ENCODE data around the gene PLLP.
A peak's percentile ranks its signal among the peaks of the same experiment; 100 is the strongest.
"Not testable (repeated sequence)": the region's sequence is repeated elsewhere in the genome, so short reads cannot be mapped to it uniquely, and the experiment has no call there.

PLLP gene

DNA sequence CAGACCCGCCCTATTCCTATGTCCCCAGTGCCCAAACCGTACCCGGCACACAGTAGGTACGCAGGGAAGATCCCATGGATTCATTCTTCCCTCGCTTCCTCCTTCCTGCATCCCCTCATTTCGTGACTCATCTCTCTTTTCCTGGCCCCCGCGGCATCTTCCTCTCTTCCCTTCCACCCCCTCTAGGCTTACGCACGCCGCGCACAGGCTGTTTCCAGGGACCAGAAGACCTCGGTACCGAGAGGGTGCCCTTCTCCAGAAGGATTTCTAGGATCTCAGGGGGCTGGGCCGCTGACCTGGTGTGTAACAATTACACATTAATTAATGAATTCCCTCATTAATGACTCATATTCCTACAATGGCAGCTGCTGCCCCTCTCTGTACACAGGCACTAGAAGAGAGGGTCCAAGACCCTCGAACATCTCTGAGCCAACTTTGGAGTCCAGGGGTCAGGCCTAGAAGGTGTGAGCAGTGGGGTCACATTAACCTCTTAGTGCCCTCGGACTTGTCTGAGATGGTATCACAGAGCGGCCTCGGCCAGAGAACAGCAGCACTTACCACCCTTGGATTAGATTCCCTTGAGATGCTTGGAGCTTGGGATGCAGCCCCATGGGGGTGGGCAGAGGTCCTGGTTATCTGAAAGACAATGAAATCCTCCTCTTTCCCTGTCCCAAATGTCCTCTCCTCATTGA lies 16.8 kb upstream of the PLLP start:
- DNase-seq, result no peak

DNA sequence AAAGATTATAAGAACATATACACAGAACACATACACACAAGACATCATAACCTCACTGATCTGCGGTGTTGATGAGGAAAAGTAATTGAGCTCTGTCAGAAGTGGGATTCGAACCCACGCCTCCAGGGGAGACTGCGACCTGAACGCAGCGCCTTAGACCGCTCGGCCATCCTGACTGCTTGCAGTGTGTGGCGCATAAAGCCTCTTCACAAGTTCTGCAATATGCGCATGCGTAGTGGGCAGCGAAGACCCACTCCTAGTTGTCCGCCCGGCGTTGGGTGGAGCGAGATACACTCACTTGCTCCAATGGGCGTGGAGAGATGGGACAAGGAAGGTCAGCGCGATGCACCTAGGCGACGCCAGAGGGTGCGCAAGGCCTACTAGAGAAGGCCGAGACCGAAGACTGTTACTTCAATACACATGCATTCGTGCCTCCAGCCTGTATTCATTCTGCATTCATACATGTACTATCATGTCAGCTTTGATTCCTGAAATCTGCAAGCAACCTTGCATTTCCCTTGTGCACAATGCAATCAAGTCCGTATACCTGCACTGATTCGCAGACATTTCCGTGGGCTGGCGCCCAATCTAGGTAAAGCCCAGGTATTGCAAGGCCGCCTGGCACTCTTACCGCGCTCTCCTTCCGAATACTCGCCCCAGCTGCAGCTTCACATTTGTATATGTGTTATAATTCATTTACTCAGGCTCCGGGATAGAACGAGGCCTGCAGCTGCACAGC lies 16.1 kb upstream of the PLLP start:
- peak; percentile 87 for DNase-seq

DNA sequence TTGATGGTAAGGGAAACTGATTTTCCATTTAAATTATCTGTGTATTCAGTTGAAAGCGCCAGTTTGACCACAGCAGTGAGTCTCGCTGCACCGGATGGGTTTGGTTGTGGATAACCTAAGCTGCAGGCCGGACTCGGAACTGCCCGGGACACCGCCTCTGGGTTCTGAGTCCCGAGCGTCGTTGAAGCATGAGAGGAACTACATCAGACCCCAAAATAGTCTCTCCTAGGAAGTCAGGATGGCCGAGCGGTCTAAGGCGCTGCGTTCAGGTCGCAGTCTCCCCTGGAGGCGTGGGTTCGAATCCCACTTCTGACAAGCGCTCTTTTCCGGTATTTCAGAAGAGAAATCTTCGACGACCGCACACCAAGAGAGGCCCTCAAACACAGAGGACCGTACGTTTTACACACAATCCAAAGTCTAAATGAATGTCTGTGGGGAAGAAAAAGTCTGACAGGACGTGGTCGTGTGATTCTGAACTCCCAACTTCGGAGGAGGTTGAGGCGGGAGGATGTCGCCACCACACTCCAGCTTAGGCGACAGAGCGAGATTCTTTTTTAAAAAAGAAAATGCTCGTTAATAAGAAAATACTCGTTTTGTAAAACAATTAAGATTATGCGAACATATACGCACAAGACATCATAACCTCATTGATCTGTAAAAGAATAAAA lies 15.4 kb upstream of the PLLP start:
- DNase-seq, result peak; percentile 41

DNA sequence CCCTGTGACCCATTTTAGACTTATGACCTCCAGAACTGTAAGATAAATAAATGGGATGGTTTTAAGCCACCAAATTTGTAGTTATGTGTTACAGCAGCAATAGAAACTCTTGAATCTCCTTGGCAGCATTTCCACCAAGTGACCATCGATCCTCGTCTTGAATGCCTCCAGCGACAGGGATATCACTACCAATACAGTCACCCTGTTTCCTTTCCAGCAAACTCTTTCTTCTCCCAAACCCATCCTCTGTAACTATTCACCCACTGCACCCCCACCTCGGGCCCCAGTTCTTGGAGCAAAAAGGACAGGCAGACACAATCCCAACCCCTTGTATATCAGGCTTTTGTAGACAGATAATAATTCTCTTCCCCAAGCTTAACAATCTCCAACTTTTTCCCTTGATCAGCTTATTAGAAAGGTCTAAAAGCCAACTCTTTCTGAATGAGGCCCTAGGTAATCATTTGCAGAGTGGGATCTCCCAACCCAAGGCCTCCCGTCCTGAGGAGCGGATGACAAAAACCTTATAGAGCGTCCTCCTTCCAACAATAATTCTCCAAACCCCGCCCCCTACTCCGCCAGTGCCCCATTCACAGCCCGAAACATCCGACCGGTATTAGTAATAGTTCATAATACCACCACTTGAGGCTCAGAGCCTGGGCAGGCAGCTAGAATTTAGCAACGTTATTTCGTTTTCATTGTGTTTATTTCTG lies 14.7 kb upstream of the PLLP start:
- DNase-seq, result no peak

DNA sequence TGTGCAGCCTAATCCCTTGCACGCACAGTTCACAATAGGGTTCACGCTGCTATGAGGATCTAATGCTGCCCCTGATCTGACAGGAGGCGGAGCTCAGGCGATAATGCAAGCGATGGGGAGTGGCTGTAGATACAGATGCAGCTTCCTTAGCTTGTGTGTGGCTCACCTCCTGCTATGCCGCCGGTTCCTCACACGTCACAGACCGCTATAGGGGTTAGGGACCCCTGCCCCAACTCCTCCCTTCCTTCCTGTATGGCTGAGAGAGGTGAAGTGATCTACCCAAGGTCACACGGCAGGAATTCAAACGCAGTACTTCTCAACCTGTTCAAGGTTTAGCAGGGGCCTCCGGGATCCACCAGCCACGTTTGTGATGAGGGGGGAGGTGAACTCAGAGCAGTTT lies 13.4 kb upstream of the PLLP start:
- no peak for DNase-seq

DNA sequence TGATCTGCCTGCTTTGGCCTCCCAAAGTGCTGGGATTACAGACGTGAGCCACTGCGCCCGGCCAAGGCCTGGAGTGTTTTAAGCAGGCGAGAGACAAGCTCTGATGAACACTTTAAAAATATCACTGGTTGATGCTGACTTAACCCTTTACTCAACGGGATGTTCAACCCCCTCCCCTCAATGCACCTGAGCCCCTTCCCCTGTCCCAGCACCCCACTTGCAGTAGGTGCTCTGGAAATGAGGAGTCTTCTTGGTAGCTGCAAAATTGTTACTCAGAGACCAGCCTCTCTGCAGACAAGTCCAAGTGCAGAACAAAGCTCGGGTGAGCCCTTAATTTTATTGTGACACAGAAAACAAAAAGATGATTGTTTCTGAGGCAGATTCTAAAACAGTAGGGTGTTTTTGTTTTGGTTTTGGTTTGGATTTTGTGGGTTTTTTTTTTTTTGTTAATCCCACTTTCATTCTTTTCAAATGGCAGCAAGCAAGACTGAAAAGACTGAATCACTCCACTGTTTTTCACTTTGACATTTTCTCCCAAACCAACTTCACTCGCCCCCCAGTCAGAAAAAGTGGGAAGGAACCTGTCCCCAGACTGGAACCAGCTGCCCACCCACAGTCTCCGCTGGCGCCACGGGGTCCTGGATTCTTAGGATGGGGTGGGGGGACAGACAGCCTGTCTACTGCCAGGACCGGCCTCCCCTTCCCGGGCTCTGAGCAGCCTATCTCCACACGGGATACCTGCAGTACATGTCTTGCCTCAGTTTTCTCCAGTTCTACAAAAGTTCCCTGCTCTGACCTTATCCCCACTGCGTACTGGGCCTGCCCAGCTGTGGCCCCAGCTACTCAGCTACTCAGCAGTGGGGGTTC lies 5.2 kb upstream of the PLLP start:
- no peak for DNase-seq

DNA sequence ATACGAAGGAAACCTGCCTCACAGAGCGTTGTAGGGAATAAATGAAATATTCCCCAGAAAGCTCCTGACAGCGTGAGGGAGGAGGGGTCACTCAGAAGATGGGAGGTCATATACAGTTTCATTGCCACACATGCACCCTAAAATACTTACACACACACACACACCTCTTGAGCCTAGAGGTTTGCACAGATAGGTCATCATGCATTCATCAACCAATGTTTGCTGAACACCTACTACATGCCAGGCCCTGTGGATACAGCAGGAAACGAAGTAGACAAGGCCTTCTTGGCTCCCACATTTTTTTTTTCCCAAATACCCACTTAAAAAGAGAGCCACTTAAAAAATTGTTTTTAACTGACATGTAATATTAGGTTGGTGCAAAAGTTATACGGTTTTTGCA lies 907 bp upstream of the PLLP start:
- no peak for DNase-seq

DNA sequence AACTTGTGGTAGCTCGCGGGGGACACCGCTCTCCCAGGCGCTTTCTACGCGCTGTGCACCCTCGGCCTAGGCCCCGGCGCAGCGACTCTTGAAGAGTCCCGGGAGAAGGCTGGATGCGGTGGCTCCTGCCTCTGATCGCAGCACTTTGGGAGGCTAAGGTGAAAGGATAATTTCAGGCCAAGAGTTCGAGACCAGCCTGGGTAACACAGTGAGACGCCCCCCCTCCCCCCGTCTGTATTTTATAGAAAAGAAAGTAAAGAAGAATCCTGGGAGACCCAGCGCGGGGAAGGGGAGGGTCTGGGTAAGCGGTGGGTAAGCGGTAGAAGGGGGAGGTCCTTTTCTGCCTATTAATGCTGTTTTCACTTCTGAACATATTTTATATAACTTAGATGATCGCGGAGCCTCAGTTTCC lies 486 bp upstream of the PLLP start:
- DNase-seq, result no peak

DNA sequence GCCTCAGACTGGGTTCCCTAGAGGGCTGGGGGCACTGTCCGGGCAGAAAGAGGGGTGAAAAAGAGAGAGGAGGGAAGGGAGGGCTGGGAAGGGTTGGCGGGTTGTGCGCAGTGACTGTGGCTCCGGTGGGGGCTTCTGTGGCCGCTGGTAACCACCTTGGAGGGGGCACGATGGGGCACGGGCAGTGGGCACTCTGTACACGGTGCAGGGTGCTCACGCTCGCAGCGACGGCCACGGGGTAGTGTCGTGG lies 588 bp downstream of the PLLP start:
- DNase-seq, result no peak

DNA sequence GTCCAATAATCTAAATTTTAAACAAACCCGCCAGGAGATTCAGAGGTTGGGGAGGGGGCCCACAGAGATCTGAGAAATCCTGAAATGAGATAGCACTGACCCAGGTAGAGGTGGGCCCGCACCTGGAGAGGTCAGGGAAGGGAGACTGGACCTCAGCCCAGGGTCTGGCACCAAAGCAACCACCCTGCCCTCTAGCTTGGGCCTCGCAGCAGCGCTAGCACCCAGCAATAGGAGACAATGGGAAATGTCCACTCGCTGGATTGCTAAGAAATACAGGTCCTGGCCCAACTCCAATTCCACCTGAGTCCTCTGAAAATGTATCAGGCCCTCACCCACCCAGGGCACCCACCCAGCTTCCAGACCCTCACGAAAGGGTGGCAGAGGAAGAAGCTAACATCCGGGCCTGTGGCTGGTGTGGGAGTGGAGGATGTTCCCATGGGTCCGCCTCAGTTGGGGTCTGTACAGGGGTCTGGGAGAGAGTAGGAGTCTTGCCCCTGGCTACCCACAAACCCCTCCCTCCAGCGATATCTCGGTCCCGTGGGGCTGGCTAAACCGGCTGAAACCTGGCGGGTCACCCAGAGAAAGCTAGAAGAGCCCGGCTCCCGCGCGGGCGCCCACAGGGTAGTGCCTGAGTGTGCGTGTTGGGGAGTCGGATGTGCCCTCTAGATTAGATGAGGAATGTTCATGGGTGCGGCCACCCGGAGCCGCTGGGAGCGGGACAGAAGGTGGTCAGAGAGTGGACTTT lies 1.1 kb downstream of the PLLP start:
- no peak for DNase-seq

DNA sequence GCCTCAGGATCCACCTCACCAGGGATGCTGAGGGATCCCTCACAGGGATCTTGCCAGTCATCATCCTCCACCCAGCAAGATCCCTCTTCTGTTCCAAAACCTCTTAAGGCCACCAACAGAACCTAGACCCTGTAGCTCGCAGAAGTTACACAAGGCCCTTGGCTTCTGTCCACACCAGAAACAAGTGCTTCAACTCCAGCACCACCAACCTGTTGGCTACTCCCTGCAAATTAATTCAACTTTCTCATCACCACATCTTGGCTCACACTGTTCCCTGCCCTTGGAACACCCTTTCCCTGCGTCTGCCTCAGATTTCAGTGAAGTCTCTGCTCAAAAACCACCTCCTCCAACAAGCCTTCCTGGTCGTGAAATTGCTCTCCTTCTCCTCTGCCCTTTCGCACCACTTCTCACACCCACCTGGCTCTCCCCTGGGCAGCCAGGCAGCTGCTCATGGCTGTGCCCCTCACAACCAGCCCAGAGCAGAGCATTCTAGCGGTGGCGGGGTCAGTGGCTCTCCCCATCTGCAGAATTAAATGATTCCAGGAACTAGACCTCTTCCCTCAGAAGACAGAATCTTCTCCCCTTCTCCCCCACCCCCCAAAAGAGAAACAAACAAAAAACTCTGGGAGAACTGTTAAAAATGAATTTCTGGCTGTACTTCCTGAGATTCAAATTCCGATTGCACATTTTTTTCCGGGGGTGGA lies 1.8 kb downstream of the PLLP start:
- no peak for DNase-seq

DNA sequence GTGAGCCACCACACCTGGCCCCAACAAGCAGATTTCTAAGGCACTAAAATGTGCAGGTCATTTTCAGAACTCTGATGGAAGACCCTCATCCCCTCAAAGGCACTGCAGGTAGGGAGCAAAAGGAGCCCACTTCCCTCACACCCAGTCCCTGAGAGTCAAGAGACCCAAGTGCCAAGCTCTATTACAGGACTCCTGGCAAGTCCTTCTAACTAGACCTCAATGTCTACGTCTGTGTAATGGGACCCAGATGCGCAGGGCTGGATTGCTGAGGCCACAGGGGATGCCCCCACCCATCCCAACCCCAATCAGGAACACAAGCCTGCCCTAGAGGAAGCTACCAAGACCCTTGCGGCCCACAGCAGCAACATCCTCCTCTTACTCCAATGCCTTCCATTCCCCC lies 2.7 kb downstream of the PLLP start:
- DNase-seq, result no peak

DNA sequence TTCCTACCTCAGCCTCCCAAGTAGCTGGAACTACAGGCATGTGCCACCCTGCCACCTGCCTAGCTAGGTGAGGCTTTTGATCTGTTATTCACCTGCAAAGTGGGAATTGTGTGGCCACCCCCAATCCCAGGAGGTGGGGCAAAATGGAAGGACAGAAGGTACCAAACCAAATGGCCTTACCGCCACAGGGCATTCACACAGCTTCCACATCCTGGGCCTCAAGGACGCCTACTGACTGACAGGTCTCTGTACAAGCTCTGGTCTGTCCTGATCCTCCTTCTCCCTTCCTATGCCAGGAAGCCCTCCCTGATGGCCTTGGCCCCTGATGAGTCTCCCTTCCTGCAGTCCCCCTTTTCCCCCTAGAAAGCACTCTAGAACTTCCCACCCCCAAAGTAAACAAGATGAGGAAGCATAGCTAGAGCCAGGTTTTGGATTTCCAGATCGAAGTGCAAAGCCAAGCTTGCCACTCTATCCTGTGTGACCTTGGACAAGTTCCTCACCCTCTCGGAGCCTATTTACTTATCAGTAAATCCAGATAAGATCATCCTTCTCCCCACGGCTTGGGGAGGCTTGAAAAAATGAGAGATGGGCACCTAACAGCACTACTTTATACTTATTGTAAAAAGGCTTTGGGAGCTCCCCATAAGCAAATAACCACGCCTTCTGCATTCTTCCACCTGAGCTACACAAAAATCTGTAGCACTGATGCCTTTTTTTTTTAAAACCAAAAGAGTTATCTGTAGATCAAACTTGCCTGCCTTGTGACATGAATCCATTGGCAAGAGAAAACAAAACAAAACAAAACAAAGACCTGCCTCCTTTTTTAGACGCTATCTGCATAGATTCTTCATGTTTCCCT lies 4.5 kb downstream of the PLLP start:
- no peak for DNase-seq

DNA sequence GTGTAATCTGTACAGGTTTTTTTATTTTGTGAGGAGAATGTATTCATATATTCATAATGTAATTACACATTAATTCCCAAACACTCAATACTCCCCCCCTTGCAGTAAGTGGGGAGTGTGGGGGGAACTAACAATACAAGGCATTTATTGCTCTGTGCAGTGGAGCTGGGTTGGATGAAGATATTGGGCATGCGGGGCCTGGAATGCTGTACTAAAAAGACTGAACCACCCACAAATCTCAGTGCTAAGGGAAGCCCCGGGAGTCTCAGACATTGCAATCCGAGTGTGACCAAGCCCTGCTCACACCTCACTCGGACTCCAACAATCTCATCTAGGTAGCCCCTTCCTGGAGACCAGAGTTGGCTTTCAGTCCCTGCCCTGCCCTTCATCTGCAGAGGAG lies 6.0 kb downstream of the PLLP start:
- no peak for DNase-seq

DNA sequence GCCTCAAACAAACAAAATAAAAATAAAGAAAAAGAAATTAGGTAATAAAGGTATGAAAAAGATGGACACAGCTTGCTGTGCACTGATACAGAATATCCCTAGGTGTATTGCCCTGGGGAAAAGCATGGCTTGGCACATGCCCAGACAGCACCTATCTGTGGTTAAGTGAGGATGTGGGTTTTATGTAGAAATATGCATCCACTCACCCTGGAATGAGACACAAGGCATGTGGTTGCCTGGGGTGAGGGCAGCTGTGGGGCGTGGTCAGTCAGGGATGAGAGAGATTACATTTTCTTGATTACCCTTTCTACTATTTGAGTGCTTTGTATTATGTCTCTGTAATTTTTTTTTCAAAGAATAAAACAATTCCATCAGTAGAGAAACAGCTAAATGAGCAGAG lies 6.9 kb downstream of the PLLP start:
- no peak for DNase-seq

DNA sequence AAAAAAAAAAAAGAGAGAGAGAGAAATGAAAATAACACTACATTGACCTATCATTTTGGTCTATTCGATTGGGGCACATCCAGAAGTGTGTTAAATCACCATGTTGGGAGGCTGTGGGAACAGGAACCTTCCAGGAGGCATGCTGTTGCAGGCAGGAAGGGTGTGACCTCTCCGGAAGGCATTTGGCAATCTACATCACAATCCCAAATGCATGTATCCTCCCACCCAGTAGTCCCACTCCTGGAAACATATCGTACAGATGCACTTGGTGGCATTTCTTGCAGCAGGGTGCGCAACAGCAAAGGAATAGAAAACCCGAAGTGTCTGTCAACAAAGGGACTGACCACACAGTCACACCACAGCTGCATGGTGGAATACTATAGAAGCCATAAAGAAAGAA lies 7.9 kb downstream of the PLLP start:
- no peak for DNase-seq

DNA sequence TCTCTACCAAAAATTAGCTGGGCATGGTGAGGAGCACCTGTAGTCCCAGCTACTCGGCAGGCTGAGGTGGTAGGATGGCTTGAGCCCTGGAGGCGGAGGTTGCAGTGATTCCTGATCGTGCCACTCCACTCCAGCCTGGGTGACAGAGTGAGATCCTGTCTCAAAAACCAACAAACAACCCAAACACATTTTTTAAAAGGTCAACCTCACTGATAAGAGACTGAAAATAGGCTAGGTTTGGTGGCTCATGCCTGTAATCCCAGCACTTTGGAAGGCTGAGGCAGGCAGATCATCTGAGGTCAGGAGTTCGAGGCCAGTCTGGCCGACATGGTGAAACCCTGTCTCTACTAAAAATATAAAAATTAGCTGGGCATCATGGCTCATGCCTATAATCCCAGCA lies 8.5 kb downstream of the PLLP start:
- DNase-seq, result not testable (repeated sequence)

DNA sequence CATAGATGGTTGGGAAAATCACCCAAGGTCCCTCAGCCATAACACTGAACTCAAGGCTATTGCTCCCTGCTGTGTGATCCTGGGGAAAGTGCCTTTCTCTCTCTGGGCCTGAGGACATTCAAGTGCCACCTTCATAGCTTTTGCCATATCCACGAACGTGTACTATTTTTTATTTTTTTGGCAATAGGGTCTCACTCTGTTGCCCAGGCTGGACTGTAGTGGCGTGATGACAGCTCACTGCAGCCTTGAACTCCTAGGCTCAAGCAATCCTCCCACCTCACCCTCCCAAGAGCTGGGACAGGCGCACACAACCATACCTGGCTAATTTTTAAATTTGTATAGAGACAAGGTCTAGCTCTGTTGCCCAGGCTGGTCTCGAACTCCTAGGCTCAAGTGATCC lies 10.6 kb downstream of the PLLP start:
- no peak for DNase-seq

DNA sequence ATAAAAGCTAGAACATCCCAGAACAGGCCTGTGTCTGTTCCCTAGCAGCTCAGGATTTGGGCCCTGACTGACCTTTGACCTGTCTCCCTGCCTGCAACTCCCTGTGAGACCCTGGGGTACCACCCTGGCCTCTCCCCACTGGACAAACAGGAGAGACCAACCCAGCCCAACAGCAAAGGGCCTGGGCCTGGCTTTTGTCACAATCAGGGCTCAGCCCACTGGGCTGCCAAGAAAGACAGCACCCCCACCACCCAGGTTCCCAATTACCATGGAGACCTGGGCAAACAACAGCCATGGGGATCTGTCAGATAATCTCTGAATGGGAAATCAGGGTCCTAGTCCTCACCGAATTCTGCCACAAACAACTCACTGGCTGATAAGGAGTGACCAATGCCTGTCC lies 11.1 kb downstream of the PLLP start:
- DNase-seq, result no peak

DNA sequence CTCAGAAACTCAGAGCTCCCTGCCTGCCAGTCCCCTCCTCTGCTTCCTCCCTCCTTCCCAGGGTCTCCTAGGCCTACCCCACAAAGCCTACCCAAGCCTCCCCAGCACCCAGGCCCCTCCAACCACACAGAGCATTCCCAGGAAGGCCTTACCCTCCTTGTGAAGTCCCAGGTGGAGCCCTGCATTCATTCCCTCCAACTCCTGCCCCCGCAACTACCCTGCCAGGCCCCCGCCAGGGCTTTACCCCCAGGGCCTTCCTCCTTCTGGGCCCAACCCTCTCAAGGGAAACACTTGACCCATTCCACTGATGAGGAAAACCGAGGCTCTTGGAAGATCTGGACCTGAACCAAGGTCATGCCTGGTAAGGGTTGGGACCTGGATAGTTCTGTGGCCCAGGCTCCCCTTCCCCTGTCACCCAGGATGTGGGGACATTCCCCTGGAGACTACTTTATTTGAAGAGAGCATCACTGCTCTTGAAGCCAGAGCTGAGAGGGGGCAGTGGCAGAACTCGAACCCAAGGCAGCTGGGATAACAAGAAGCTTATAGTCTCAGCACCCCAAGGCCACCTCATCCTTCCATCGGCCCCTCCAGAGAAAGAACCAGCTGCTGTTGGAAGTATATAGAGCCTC lies 12.5 kb downstream of the PLLP start:
- no peak for DNase-seq

Measured in NCI-H2081 treated with DMSO at 0.1 percent for 48 hours (cell line).